Measurements from ENCODE around the gene SLC25A33.
"Not testable (repeated sequence)": the region's sequence is repeated elsewhere in the genome, so short reads cannot be mapped to it uniquely, and the experiment has no call there.

SLC25A33 gene

GRCh38 chr1:9625030-9625429, 85.8 kb downstream of the SLC25A33 start:
- DNase-seq (ENCODE audit: low read depth): not testable (repeated sequence)

- DNase-seq (ENCODE audit: low read depth): peak; percentile 12
Measured at GRCh38 chr1:9626201-9626608, 86.9 kb downstream of the SLC25A33 start.

GRCh38 chr1:9628541-9629444, 89.5 kb downstream of the SLC25A33 start:
- DNase-seq (ENCODE audit: low read depth): peak; percentile 68

GRCh38 chr1:9629445-9630201, 90.4 kb downstream of the SLC25A33 start:
- peak; percentile 77 for DNase-seq (ENCODE audit: low read depth)

GRCh38 chr1:9630331-9631111, 91.3 kb downstream of the SLC25A33 start:
- DNase-seq (ENCODE audit: low read depth): peak; percentile 11

GRCh38 chr1:9631613-9632012, 92.3 kb downstream of the SLC25A33 start:
- no peak for DNase-seq (ENCODE audit: low read depth)

GRCh38 chr1:9633493-9633892, 94.2 kb downstream of the SLC25A33 start:
- DNase-seq (ENCODE audit: low read depth): no peak

GRCh38 chr1:9634582-9634981, 95.3 kb downstream of the SLC25A33 start:
- no peak for DNase-seq (ENCODE audit: low read depth)

Measured in activated T-cell treated with anti-CD3 and anti-CD28 coated beads for 48 hours (primary cell).